Upper lobe of left lung (tissue), 4 donors: Measurements from ENCODE around the gene AKNA.
"Not testable (repeated sequence)": the region's sequence is repeated elsewhere in the genome, so short reads cannot be mapped to it uniquely, and the experiment has no call there.

ENCODE experiments used
- CTCF ChIP-seq, 6 experiments: fragments of 450-650 bp in 4 of 6; fragments of 200-600 bp in 2 of 6; sonication (generic) in 2 of 6; IDR thresholded peaks; one replicate each; pipeline ENCODE4 v1.5.1; 2016 to 2019; ENCODE audit warnings: antibody characterized with exemption in 6 of 6
- EP300 ChIP-seq, 4 donors: sonication (generic); formaldehyde crosslinking; IDR thresholded peaks; one replicate each; pipeline ENCODE4 v1.5.1; 2017; ENCODE audit warnings: antibody characterized with exemption in 4 of 4, control low read depth in 2 of 4

- TF ChIP-seq EP300, CTCF (IDR thresholded peaks at IDR 0.05): not testable (repeated sequence)
Observed at GRCh38 chr9:114333718-114334117, 54.1 kb downstream of the AKNA start.
